ENCODE data around the gene SYNGR2. TPM values are rescaled to one million over a fixed set of nuclear protein-coding genes. Genes with fewer than 3 reads are reported as not detected.

Gene SYNGR2
- total RNA-seq, 2 donors from 2014 or later: 256 to 395 TPM

DNA sequence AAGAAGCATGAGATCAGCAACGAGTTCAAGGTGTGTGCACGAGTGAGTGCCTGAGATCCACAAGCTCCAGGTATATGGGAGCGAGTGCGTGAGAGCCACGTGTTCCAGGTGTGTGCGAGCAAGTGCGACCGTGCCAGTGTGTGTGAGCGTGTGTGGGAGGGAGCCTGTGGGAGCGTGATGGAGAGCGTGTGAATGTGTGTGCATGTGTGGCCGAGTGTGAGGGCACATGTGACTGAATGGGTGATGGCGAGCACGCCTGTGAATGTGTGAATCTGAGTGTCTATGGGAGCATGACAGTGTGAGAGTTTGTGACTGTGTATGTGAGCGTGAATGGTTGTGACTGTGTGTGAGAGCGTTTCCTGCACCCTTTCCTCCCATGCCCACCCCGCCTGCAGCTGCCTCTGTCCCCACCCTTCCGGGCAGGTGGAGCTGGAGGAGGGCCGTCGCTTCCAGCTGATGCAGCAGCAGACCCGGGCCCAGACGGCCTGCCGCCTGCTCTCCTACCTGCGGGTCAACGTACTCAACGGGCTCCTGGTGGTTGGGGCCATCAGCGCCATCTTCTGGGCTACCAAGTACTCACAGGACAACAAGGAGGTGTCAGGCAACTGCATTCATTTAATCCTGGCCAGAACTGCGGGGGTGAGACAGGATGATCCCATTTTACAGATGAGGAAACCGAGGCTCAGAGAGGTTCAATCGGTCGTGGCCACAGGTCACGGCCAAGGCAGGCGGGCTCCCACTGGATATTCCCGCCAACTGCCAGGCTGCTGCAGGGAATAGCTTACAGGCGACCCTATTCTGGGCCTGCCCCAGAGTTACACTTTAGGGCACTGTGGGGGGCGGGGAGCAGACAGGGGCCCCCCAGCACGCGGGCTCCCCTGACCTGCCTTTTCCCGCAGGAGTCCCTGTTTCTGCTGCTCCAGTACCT is 34.1 kb upstream of the SYNGR2 start:
- intact Hi-C loops (cut with DNase I): no loop called here
- TF ChIP-seq, protein P1, sequence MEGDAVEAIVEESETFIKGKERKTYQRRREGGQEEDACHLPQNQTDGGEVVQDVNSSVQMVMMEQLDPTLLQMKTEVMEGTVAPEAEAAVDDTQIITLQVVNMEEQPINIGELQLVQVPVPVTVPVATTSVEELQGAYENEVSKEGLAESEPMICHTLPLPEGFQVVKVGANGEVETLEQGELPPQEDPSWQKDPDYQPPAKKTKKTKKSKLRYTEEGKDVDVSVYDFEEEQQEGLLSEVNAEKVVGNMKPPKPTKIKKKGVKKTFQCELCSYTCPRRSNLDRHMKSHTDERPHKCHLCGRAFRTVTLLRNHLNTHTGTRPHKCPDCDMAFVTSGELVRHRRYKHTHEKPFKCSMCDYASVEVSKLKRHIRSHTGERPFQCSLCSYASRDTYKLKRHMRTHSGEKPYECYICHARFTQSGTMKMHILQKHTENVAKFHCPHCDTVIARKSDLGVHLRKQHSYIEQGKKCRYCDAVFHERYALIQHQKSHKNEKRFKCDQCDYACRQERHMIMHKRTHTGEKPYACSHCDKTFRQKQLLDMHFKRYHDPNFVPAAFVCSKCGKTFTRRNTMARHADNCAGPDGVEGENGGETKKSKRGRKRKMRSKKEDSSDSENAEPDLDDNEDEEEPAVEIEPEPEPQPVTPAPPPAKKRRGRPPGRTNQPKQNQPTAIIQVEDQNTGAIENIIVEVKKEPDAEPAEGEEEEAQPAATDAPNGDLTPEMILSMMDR (IDR thresholded peaks at IDR 0.05): peak; percentile 63
- peak overlapping the region in 1 of 2 donors; percentile 4 for H3K9ac ChIP-seq (ENCODE audit: low read depth in 2 of 2, low read length in 2 of 2)
- H3K9me3 ChIP-seq: no peaks in the 10 kb centered on the region
- no peaks in the 10 kb centered on the region for H3K27me3 ChIP-seq
- H3K27ac ChIP-seq: no peak overlapping the region
- no peak overlapping the region for H3K4me3 ChIP-seq
- no peaks in the 10 kb centered on the region for H3K36me3 ChIP-seq
- DNase-seq: peak; percentile 79
- peaks cover 21% of the 10 kb centered on the region for H3K4me1 ChIP-seq

GRCh38 chr17:78134899-78135385 is 33.4 kb upstream of the SYNGR2 start:
- H3K27ac ChIP-seq: no peak overlapping the region
- H3K4me3 ChIP-seq: no peak overlapping the region
- DNase-seq: no peak
- TF ChIP-seq, protein P1 (IDR thresholded peaks at IDR 0.05): no peak
- no peaks in the 10 kb centered on the region for H3K27me3 ChIP-seq
- no peaks in the 10 kb centered on the region for H3K36me3 ChIP-seq
- no peak overlapping the region for H3K9ac ChIP-seq (ENCODE audit: low read depth in 2 of 2, low read length in 2 of 2)
- intact Hi-C loops (cut with DNase I): no loop called here
- no peaks in the 10 kb centered on the region for H3K9me3 ChIP-seq
- H3K4me1 ChIP-seq: peaks cover 21% of the 10 kb centered on the region

DNA sequence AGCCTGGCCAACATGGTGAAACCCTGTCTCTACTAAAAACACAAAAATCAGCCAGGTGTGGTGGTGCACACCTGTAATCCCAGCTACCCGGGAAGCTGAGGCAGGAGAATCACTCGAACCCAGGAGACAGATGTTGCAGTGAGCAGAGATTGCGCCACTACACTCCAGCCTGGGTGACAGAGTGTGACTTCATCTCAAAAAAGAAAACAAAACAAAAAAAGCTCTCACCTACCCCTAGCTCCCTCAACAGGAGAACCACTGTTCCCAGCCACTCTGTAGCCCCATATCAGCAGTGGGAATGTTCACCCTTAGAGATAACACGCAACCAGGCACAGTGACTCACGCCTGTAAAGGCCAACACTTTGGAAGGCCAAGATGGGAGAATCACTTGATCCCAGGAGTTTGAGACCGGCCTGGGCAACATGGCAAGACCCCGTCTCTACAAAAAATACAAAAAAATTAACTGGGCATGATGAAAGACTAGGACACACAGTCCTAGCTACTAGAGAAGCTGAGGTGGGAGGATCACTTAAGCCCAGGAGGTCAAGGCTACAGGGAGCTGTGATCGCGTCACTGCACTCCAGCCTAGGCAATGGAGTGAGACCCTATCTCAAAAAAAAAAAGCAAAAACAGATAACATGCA is 32.4 kb upstream of the SYNGR2 start:
- no peaks in the 10 kb centered on the region for H3K27me3 ChIP-seq
- H3K4me3 ChIP-seq: no peak overlapping the region
- H3K9me3 ChIP-seq: no peaks in the 10 kb centered on the region
- H3K36me3 ChIP-seq: no peaks in the 10 kb centered on the region
- peaks cover 26% of the 10 kb centered on the region for H3K4me1 ChIP-seq
- no peak for DNase-seq
- TF ChIP-seq, protein P1 (IDR thresholded peaks at IDR 0.05): no peak
- intact Hi-C loops (cut with DNase I): no loop called here
- H3K9ac ChIP-seq (ENCODE audit: low read depth in 2 of 2, low read length in 2 of 2): no peak overlapping the region
- no peak overlapping the region for H3K27ac ChIP-seq

DNA sequence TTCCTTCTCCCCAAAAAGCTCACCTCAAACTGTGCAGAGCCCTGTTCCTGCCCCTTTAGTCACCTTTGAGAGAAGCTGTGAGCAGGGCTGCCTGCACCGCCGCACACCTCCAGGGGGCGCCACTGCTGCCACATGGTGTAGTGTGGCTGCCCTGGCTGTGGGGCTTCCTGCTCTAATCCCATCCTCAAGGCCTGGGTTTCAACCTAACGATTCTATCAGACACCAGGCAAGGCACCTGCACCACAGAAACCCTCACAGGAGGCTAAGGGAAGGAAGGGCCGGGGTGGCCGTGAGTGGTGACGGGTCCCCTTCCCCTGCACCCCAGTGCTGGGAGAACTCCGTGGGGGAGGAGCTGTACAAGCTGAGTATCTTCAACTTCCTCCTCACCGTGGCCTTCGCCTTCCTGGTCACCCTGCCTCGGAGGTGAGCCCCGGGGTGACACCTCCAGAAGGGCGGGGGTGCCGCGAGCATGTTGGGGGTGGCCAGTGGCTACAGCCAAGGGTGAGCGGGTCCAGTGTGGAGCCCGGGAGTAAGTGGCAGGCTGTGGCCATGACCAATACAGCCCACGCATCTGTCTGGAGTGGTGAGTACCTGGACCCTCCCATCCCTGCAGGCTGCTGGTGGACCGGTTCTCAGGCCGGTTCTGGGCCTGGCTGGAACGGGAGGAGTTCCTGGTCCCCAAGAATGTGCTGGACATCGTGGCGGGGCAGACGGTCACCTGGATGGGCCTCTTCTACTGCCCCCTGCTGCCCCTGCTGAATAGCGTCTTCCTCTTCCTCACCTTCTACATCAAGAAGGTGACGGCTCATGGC is 30.8 kb upstream of the SYNGR2 start:
- DNase-seq: no peak
- peak overlapping the region; percentile 3 for H3K27ac ChIP-seq
- intact Hi-C loops (cut with DNase I): no loop called here
- no peaks in the 10 kb centered on the region for H3K9me3 ChIP-seq
- H3K4me3 ChIP-seq: no peak overlapping the region
- H3K4me1 ChIP-seq: peaks cover 27% of the 10 kb centered on the region
- peak overlapping the region in 1 of 2 donors; percentile 46 for H3K9ac ChIP-seq (ENCODE audit: low read depth in 2 of 2, low read length in 2 of 2)
- TF ChIP-seq, protein P1 (IDR thresholded peaks at IDR 0.05): no peak
- no peaks in the 10 kb centered on the region for H3K27me3 ChIP-seq
- no peaks in the 10 kb centered on the region for H3K36me3 ChIP-seq
